B cell (primary cell): ENCODE results near the gene SLC37A2. TPM values are rescaled to one million over a fixed set of nuclear protein-coding genes. Genes with fewer than 3 reads are reported as not detected.

ENCODE experiments used
- ATAC-seq: fragments of 200-7000 bp; cut with Tn5 transposase; one replicate; pipeline ENCODE4 v1.10.0; 2021; ENCODE audit warnings: low read depth, mild to moderate bottlenecking, moderate number of reproducible peaks, moderate library complexity
- CTCF ChIA-PET: fragments of 350-600 bp; sonication (Branson Sonifier 250); formaldehyde crosslinking; loops from one replicate; lab custom pipeline; 2021; ENCODE audit warnings: antibody characterized with exemption, inconsistent platforms; lab: Charles Lee
- POLR2A ChIA-PET: fragments of 350-600 bp; sonication (Branson Sonifier 250); formaldehyde crosslinking; loops from one replicate; lab custom pipeline; 2021; ENCODE audit warnings: antibody characterized with exemption; lab: Charles Lee
- DNase-seq: peaks from one replicate; pipeline ENCODE4 v3.0.0; 2013
- H2AFZ ChIP-seq: 2 replicates; pipeline ENCODE4 v1.6.1; 2012; ENCODE audit warnings: mild to moderate bottlenecking, low read depth, low read length; ENCODE audit not compliant: insufficient read depth, poor library complexity, severe bottlenecking
- H3K27ac ChIP-seq, 2 donors: 1 replicate in 1 of 2; 2 replicates in 1 of 2; pipeline ENCODE4 v1.5.1; 2012 to 2013; ENCODE audit warnings: low read length in 2 of 2, mild to moderate bottlenecking in 2 of 2, moderate library complexity in 1 of 2
- H3K27me3 ChIP-seq, 4 experiments: fragments of 200-600 bp in 1 of 4; sonication (generic) in 1 of 4; replicated peaks in 1 of 4; 1 replicate in 2 of 4; 2 replicates in 2 of 4; pipeline versions ENCODE4 v1.6.1 to v1.7.0; 2013 to 2016; ENCODE audit warnings: low read length in 3 of 4, mild to moderate bottlenecking in 2 of 4, mixed read lengths in 1 of 4, moderate library complexity in 1 of 4; ENCODE audit not compliant: insufficient read depth in 4 of 4, control insufficient read depth in 3 of 4; ENCODE audit errors: control extremely low read depth in 1 of 4
- H3K36me3 ChIP-seq, 2 experiments: replicated peaks in 1 of 2; 1 replicate in 1 of 2; 2 replicates in 1 of 2; pipeline versions ENCODE4 v1.6.1 to v1.7.1; 2013; ENCODE audit warnings: low read length in 1 of 2; ENCODE audit not compliant: insufficient read depth in 2 of 2, control insufficient read depth in 1 of 2; ENCODE audit errors: control extremely low read depth in 1 of 2, extremely low read depth in 1 of 2
- H3K4me1 ChIP-seq, 2 donors: fragments of 200-600 bp in 1 of 2; sonication (generic) in 1 of 2; 1 replicate in 1 of 2; 2 replicates in 1 of 2; pipeline versions ENCODE4 v1.5.1 to v1.6.1; 2013 to 2017; ENCODE audit warnings: low read length in 2 of 2; ENCODE audit not compliant: control insufficient read depth in 2 of 2, insufficient read depth in 2 of 2
- H3K4me2 ChIP-seq: replicated peaks from 2 replicates; pipeline ENCODE3; 2012; ENCODE audit warnings: mild to moderate bottlenecking, low read depth, low read length; ENCODE audit not compliant: poor library complexity, severe bottlenecking
- H3K4me3 ChIP-seq, 5 experiments: fragments of 200-600 bp in 1 of 5; sonication (generic) in 1 of 5; 1 replicate in 3 of 5; 2 replicates in 2 of 5; pipeline versions ENCODE4 v1.5.1 to v1.7.0; 2011 to 2016; ENCODE audit warnings: low read length in 4 of 5, mild to moderate bottlenecking in 4 of 5, low read depth in 2 of 5, control low read depth in 1 of 5, moderate library complexity in 1 of 5; ENCODE audit not compliant: insufficient read depth in 1 of 5; ENCODE audit errors: control extremely low read depth in 1 of 5, extremely low read depth in 1 of 5
- H3K79me2 ChIP-seq: fragments of 200-600 bp; sonication (generic); one replicate; pipeline ENCODE4 v1.6.0; 2016; ENCODE audit warnings: low read length; ENCODE audit not compliant: control insufficient read depth, insufficient read depth
- H3K9ac ChIP-seq: fragments of 200-600 bp; sonication (generic); 2 replicates; pipeline ENCODE4 v1.6.1; 2017; ENCODE audit warnings: mild to moderate bottlenecking, low read length, moderate library complexity
- H3K9me3 ChIP-seq, 3 donors: one replicate each; pipeline versions ENCODE4 v1.6.1 to v1.7.1; 2013; ENCODE audit warnings: low read length in 2 of 3; ENCODE audit not compliant: control insufficient read depth in 2 of 3, insufficient read depth in 1 of 3; ENCODE audit errors: control extremely low read depth in 1 of 3
- H4K20me1 ChIP-seq: 2 replicates; pipeline ENCODE4 v1.6.0; 2012; ENCODE audit warnings: mild to moderate bottlenecking, low read length; ENCODE audit not compliant: insufficient read depth, control insufficient read depth, poor library complexity, severe bottlenecking
- H3K27ac Mint-ChIP-seq: one replicate; pipeline ENCODE4 v1.8.0; 2021; ENCODE audit warnings: mixed read lengths
- H3K27me3 Mint-ChIP-seq: one replicate; pipeline ENCODE4 v1.8.0; 2021; ENCODE audit warnings: mixed read lengths
- H3K4me1 Mint-ChIP-seq: one replicate; pipeline ENCODE4 v1.8.0; 2021; ENCODE audit warnings: mixed read lengths
- H3K4me3 Mint-ChIP-seq: one replicate; pipeline ENCODE4 v1.8.0; 2021; ENCODE audit warnings: mixed read lengths
- H3K9me3 Mint-ChIP-seq: one replicate; pipeline ENCODE4 v1.8.0; 2022; ENCODE audit warnings: mixed read lengths; ENCODE audit not compliant: insufficient read depth
- CTCF ChIP-seq: fragments of 200-600 bp; IDR thresholded peaks from one replicate; pipeline ENCODE4 v1.8.0; 2022; ENCODE audit warnings: antibody characterized with exemption, mild to moderate bottlenecking
- EZH2 ChIP-seq: IDR thresholded peaks from 2 replicates; pipeline ENCODE4 v1.6.1; 2012; ENCODE audit warnings: borderline replicate concordance, low read depth, mild to moderate bottlenecking, moderate library complexity, low read length; ENCODE audit not compliant: insufficient read depth, poor library complexity, severe bottlenecking
- WGBS: methylation state at CpG from one replicate; pipeline ENCODE4 v1.1.5; 2013; ENCODE audit warnings: missing lambda C conversion rate; ENCODE audit not compliant: insufficient coverage; 5-methylcytosine and 5-hydroxymethylcytosine counted together
- intact Hi-C: fragments of 100-400 bp; cut with micrococcal nuclease; formaldehyde crosslinking; loops from one replicate; pipeline ENCODE4 v1.10.0; 2022
- polyA plus RNA-seq: library from polyadenylated mRNA; depleted of rRNA; stranded (reverse); fragments of >200 nt; gene quantifications from 2 replicates; pipeline ENCODE4 v1.2.3, GENCODE V29; 2012
- total RNA-seq, 2 donors: library from RNA; stranded (reverse); fragments of 120-200 nt in 1 of 2; gene quantifications; 1 replicate in 1 of 2; 2 replicates in 1 of 2; pipeline versions ENCODE4 v1.2.3 to v1.2.4, GENCODE V29; 2013 to 2022

Gene SLC37A2
- total and polyA plus RNA-seq, 2 donors (not counting 1 experiment from before 2014, with no cell fraction given), result 7.6 to 27.0 TPM

- Mint-ChIP-seq H3K27ac (no peak overlapping the region), H3K9me3 (no peaks in the 10 kb centered on the region), H3K27me3 (no peaks in the 10 kb centered on the region), H3K4me3 (no peak overlapping the region), H3K4me1 (no peaks in the 10 kb centered on the region)
- H3K36me3 ChIP-seq, result peaks cover 0 to under 1% of the 10 kb centered on the region in 2 experiments
- ATAC-seq (no peak), DNase-seq (no peak)
- no peak overlapping the region for H3K4me2 ChIP-seq
- no peak overlapping the region for H3K9ac ChIP-seq
- TF ChIP-seq EZH2 (no peak), CTCF (no peak)
- CTCF ChIA-PET, result interaction anchor here (0.6 to 5.1 kb wide), 12 partner anchors 14 to 253 kb away, joined by 3 to 64 read pairs (median 6); partner anchors contain the start of gene SLC37A2
- intact Hi-C loops, result loop anchor here (1.0 kb wide), 1 partner anchor 49 kb away; no protein-coding TSS in a partner anchor
- no peaks in the 10 kb centered on the region for H3K27me3 ChIP-seq
- no peaks in the 10 kb centered on the region for H3K4me1 ChIP-seq
- POLR2A ChIA-PET, result no interaction called here
- 100% methylated on average over 4 of the region's 6 CpGs for WGBS
- no peaks in the 10 kb centered on the region for H3K79me2 ChIP-seq
- no peaks in the 10 kb centered on the region for H3K9me3 ChIP-seq
- no peaks in the 10 kb centered on the region for H4K20me1 ChIP-seq
- H3K27ac ChIP-seq, result no peak overlapping the region
- no peak overlapping the region for H2AFZ ChIP-seq
- H3K4me3 ChIP-seq, result no peak overlapping the region
These were observed 29.0 kb downstream of the SLC37A2 start for GRCh38 chr11:125091877-125092664.

- peaks cover 4 to 7% of the 10 kb centered on the region in 2 experiments for H3K36me3 ChIP-seq
- TF ChIP-seq CTCF, result no peak
- no peak for TF ChIP-seq EZH2
- DNase-seq (no peak), ATAC-seq (no peak)
- CTCF ChIA-PET, result interaction anchor here (1.0 to 5.1 kb wide), 4 partner anchors 34 to 252 kb away, joined by 3 to 64 read pairs (median 9); no protein-coding TSS in a partner anchor
- no peak overlapping the region for H3K4me2 ChIP-seq
- Mint-ChIP-seq H3K27me3 (no peaks in the 10 kb centered on the region), H3K4me3 (no peak overlapping the region), H3K27ac (no peak overlapping the region), H3K4me1 (no peaks in the 10 kb centered on the region), H3K9me3 (no peaks in the 10 kb centered on the region)
- WGBS, result 93% methylated on average over 1 of the region's 6 CpGs
- POLR2A ChIA-PET, result no interaction called here
- no peaks in the 10 kb centered on the region for H3K27me3 ChIP-seq
- no peak overlapping the region for H2AFZ ChIP-seq
- no peaks in the 10 kb centered on the region for H3K9me3 ChIP-seq
- no peaks in the 10 kb centered on the region for H3K4me1 ChIP-seq
- intact Hi-C loops, result no loop called here
- no peak overlapping the region for H3K9ac ChIP-seq
- H4K20me1 ChIP-seq, result no peaks in the 10 kb centered on the region
- no peaks in the 10 kb centered on the region for H3K79me2 ChIP-seq
- no peak overlapping the region for H3K4me3 ChIP-seq
- no peak overlapping the region for H3K27ac ChIP-seq
These were observed 29.6 kb downstream of the SLC37A2 start for GRCh38 chr11:125092669-125093068.
